K562 (cell line): ENCODE measurements around the gene ZFP92. TPM values are rescaled to one million over a fixed set of nuclear protein-coding genes. Genes with fewer than 3 reads are reported as not detected.

Experiments
- ATF3 ChIP-seq, 2 experiments: fragments of 450-650 bp in 1 of 2; sonication (generic) in 1 of 2; formaldehyde crosslinking in 1 of 2; IDR thresholded peaks in 1 of 2; conservative IDR thresholded peaks in 1 of 2; 2 replicates each; pipeline versions ENCODE4 v1.6.1 to v1.8.1; 2016 to 2023; ENCODE audit warnings: mild to moderate bottlenecking in 2 of 2, moderate library complexity in 2 of 2, inconsistent platforms in 1 of 2, missing genetic modification reagents in 1 of 2
- CREB1 ChIP-seq, 2 experiments: sonication (generic) in 1 of 2; formaldehyde crosslinking in 1 of 2; IDR thresholded peaks; 2 replicates each; pipeline versions ENCODE4 v1.6.1 to v1.8.0; 2012 to 2022; ENCODE audit warnings: inconsistent platforms in 1 of 2, mild to moderate bottlenecking in 1 of 2, missing genetic modification reagents in 1 of 2, moderate library complexity in 1 of 2
- MNT ChIP-seq, 2 experiments: fragments of 450-650 bp; conservative IDR thresholded peaks; 2 replicates each; pipeline ENCODE4 v1.6.1; 2017; ENCODE audit warnings: mild to moderate bottlenecking in 2 of 2, moderate library complexity in 2 of 2
- REST ChIP-seq, 2 experiments: fragments of 450-650 bp; formaldehyde crosslinking in 1 of 2; IDR thresholded peaks; 2 replicates each; pipeline versions ENCODE4 v1.4.0 to v1.6.1; 2014 to 2020; ENCODE audit warnings: mild to moderate bottlenecking in 2 of 2, borderline replicate concordance in 1 of 2, low read depth in 1 of 2
- ZBTB49 ChIP-seq: sonication (generic); formaldehyde crosslinking; IDR thresholded peaks from 2 replicates; pipeline ENCODE4 v1.8.0; 2022; ENCODE audit warnings: missing genetic modification reagents, mild to moderate bottlenecking, borderline replicate concordance
- ZNF239 ChIP-seq: fragments of 250-450 bp; sonication (Bioruptor Pico); IDR thresholded peaks from 2 replicates; pipeline ENCODE4 v1.4.0; 2020; ENCODE audit warnings: mild to moderate bottlenecking
- ZNF639 ChIP-seq, 2 experiments: fragments of 200-800 bp in 1 of 2; sonication (Bioruptor generic) in 1 of 2; sonication (generic) in 1 of 2; formaldehyde crosslinking in 1 of 2; IDR thresholded peaks in 1 of 2; conservative IDR thresholded peaks in 1 of 2; 2 replicates each; pipeline versions ENCODE4 v1.5.0 to v1.6.1; 2016 to 2020; ENCODE audit warnings: missing compliant biosample characterization in 1 of 2, missing genetic modification characterization in 1 of 2, missing genetic modification reagents in 1 of 2
- polyA plus RNA-seq, 8 experiments: library from polyadenylated mRNA; depleted of rRNA in 4 of 8; stranded (reverse) in 5 of 8; unstranded in 3 of 8; fragments of >200 nt; fragmentation: Nextera tagmentation in 2 of 8; fragmentation: Illumina TruSeq in 1 of 8; extraction: Ambion mirVana in 2 of 8; extraction: Trizol in 1 of 8; gene quantifications; 2 replicates each; pipeline versions ENCODE4 v1.2.1 to v1.2.3, GENCODE V29; 2011 to 2014; ENCODE audit warnings: inconsistent platforms in 1 of 8, missing spikeins in 1 of 8
- total RNA-seq, 7 experiments: library from RNA; depleted of rRNA in 6 of 7; stranded (reverse); fragments of >200 nt in 6 of 7; fragmentation: Illumina TruSeq in 2 of 7; extraction: Trizol in 2 of 7; gene quantifications; 2 replicates each; pipeline versions ENCODE4 v1.2.1 to v1.2.3, GENCODE V29; 2011 to 2021; ENCODE audit warnings: low replicate concordance in 1 of 7

Gene ZFP92
- total and polyA plus RNA-seq, 9 of the 15 experiments (the other 6 are each of a cell fraction or from before 2014, with no cell fraction given), result 0.32 to 3.3 (median 1.8) TPM

- peak in 1 of 2 experiments; percentile 84; a peak in 2 of 4 replicates for TF ChIP-seq ZNF639 (CRISPR knock-in tag; conservative IDR thresholded peaks at IDR 0.05 in 1 of 2, IDR thresholded peaks at IDR 0.05 in 1 of 2)
- 0 out of 2 replicates have a peak, but pooled peaks have one; percentile 12 for TF ChIP-seq ATF3 (IDR thresholded peaks at IDR 0.05)
- no peak for TF ChIP-seq ATF3 (CRISPR knock-in tag; conservative IDR thresholded peaks at IDR 0.05)
- TF ChIP-seq REST (IDR thresholded peaks at IDR 0.05; ENCODE audit: borderline replicate concordance), result no peak
- TF ChIP-seq REST (CRISPR knock-in tag; IDR thresholded peaks at IDR 0.05; ENCODE audit: low read depth), result 0 out of 2 replicates have a peak, but pooled peaks have one; percentile 18
- TF ChIP-seq ZBTB49, result no peak
- 0 out of 4 replicates have a peak, but pooled peaks of 1 of the 2 experiments have one; percentile 47 for TF ChIP-seq MNT (conservative IDR thresholded peaks at IDR 0.05)
- TF ChIP-seq CREB1 (IDR thresholded peaks at IDR 0.05), result no peak
- TF ChIP-seq CREB1 (CRISPR knock-in tag; IDR thresholded peaks at IDR 0.05), result peak; percentile 38; the same call in 1 of the 2 replicates
- peak; percentile 63; the same call in 1 of the 2 replicates for TF ChIP-seq ZNF239
Measured at GRCh38 chrX:153379971-153380581, 31.2 kb upstream of the ZFP92 start (continued).
